Type B pancreatic cell (in vitro differentiated cells): ENCODE results near the gene NCK2. TPM values are rescaled to one million over a fixed set of nuclear protein-coding genes. Genes with fewer than 3 reads are reported as not detected.

Source experiments
- DNase-seq: peaks from one replicate; pipeline ENCODE4 v3.0.0; 2021; ENCODE audit warnings: mixed read lengths; ENCODE audit not compliant: unreplicated experiment; ENCODE audit errors: extremely low spot score
- H3K27ac Mint-ChIP-seq: 2 replicates; pipeline ENCODE4 v1.8.0; 2021; ENCODE audit warnings: mild to moderate bottlenecking, mixed read lengths
- H3K27me3 Mint-ChIP-seq: 2 replicates; pipeline ENCODE4 v1.8.0; 2021; ENCODE audit warnings: mixed read lengths
- H3K36me3 Mint-ChIP-seq: 2 replicates; pipeline ENCODE4 v1.8.0; 2021; ENCODE audit warnings: mixed read lengths
- H3K4me1 Mint-ChIP-seq: one replicate; pipeline ENCODE4 v1.8.0; 2021; ENCODE audit warnings: mixed read lengths; ENCODE audit not compliant: unreplicated experiment
- H3K4me3 Mint-ChIP-seq: 2 replicates; pipeline ENCODE4 v1.8.0; 2021; ENCODE audit warnings: mild to moderate bottlenecking, mixed read lengths
- H3K9me3 Mint-ChIP-seq: 2 replicates; pipeline ENCODE4 v1.8.0; 2021; ENCODE audit warnings: mixed read lengths
- CTCF ChIP-seq: fragments of 200-600 bp; sonication (generic); conservative IDR thresholded peaks from 2 replicates; pipeline ENCODE4 v1.5.0; 2021; ENCODE audit warnings: antibody characterized with exemption, mild to moderate bottlenecking
- total RNA-seq: library from RNA; stranded (reverse); gene quantifications from 2 replicates; pipeline ENCODE4 v1.2.1, GENCODE V29; 2021; ENCODE audit warnings: low replicate concordance

The NCK2 gene
- total RNA-seq, 1 donor from 2014 or later, result 86.4 TPM

GRCh38 chr2:105752691-105753358 lies 8.1 kb downstream of the NCK2 start:
- Mint-ChIP-seq H3K4me1 (peaks cover 69% of the 10 kb centered on the region), H3K27me3 (no peaks in the 10 kb centered on the region), H3K27ac (no peak overlapping the region), H3K9me3 (no peaks in the 10 kb centered on the region), H3K4me3 (no peak overlapping the region), H3K36me3 (peaks cover 47% of the 10 kb centered on the region)
- DNase-seq, result no peak
- TF ChIP-seq CTCF, result no peak

- peaks cover 64% of the 10 kb centered on the region for H3K4me1 Mint-ChIP-seq
- TF ChIP-seq CTCF, result no peak
- H3K9me3 Mint-ChIP-seq, result no peaks in the 10 kb centered on the region
- H3K4me3 Mint-ChIP-seq, result no peak overlapping the region
- H3K36me3 Mint-ChIP-seq, result peaks cover 44% of the 10 kb centered on the region
- no peak for DNase-seq
- no peak overlapping the region for H3K27ac Mint-ChIP-seq
- no peaks in the 10 kb centered on the region for H3K27me3 Mint-ChIP-seq
These were observed 8.7 kb downstream of the NCK2 start for GRCh38 chr2:105753380-105753779.

- no peak for TF ChIP-seq CTCF
- H3K9me3 Mint-ChIP-seq, result no peaks in the 10 kb centered on the region
- H3K4me1 Mint-ChIP-seq, result peaks cover 64% of the 10 kb centered on the region
- no peaks in the 10 kb centered on the region for H3K27me3 Mint-ChIP-seq
- no peak overlapping the region for H3K4me3 Mint-ChIP-seq
- no peak for DNase-seq
- H3K36me3 Mint-ChIP-seq, result peaks cover 48% of the 10 kb centered on the region
- H3K27ac Mint-ChIP-seq, result no peak overlapping the region
These were observed 9.3 kb downstream of the NCK2 start for GRCh38 chr2:105754011-105754410.

- Mint-ChIP-seq H3K4me1 (peaks cover 69% of the 10 kb centered on the region), H3K9me3 (peaks cover 5% of the 10 kb centered on the region), H3K4me3 (no peak overlapping the region), H3K36me3 (peaks cover 50% of the 10 kb centered on the region), H3K27me3 (no peaks in the 10 kb centered on the region), H3K27ac (no peak overlapping the region)
- no peak for TF ChIP-seq CTCF
- no peak for DNase-seq
These were observed 10.3 kb downstream of the NCK2 start for GRCh38 chr2:105754994-105755393.

- Mint-ChIP-seq H3K27me3 (no peaks in the 10 kb centered on the region), H3K4me1 (peaks cover 61% of the 10 kb centered on the region), H3K27ac (peak overlapping the region; percentile 17), H3K4me3 (no peak overlapping the region), H3K9me3 (peaks cover 5% of the 10 kb centered on the region), H3K36me3 (peaks cover 41% of the 10 kb centered on the region)
- DNase-seq, result no peak
- no peak for TF ChIP-seq CTCF
These were observed 11.2 kb downstream of the NCK2 start for GRCh38 chr2:105755895-105756294.
